ENCODE data around the gene NFU1. TPM values are rescaled to one million over a fixed set of nuclear protein-coding genes. Genes with fewer than 3 reads are reported as not detected.
"Not testable (repeated sequence)": the region's sequence is repeated elsewhere in the genome, so short reads cannot be mapped to it uniquely, and the experiment has no call there.

The NFU1 gene
- total RNA-seq, 4 donors from 2014 or later, result 6.7 to 84.8 (median 45.0) TPM

DNA sequence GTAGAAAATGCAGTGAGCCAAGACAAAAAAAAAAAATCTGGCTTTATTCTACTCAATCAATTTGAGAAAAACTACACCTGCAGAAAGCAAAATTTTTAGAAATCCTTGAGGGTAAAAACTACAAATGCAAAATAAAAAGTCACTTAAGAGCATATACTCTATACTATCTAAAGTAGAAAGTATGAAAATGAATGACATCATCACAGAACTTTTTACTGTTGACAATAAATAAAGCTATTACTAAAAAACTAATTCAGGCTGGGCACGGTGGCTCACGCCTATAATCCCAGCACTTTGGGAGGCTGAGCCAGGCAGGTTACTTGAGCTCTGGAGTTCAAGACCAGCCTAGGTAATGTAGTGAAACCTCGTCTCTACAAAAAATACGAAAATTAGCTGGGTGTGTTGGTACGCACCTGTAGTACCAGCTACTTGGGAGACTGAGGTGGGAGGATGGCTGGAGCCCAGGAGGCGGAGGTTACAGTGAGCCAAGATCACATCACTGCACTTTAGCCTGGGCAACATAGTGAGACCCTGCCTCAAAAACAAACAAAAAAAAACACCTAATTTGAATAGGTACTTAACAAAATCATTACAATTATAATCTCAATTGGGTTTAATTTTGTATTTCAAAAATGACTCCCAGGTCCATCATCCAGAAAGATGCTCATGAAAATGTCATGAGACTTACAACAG lies 7.6 kb downstream of the NFU1 start:
- Histone ChIP-seq H3K9me3 (no peaks in the 10 kb centered on the region), H3K4me3 (no peak overlapping the region), H3K36me3 (peaks cover 0 to 51% (median 17%) of the 10 kb centered on the region in 4 donors), H3K27me3 (no peaks in the 10 kb centered on the region), H3K4me1 (peaks cover 0 to 3% (median 0%) of the 10 kb centered on the region in 4 donors), H3K27ac (no peak overlapping the region)
- in situ Hi-C loops (cut with MboI; ENCODE audit: low pct_ligation_motif_present in 1 of 4, low pct_unique_long_range_greater_than_20kb in 1 of 4, low sequenced_read_pairs in 3 of 4) (no loop called here), intact Hi-C loops (cut with DNase I; ENCODE audit: low total_unique reads) (loop anchor here (10.0 kb wide), 1 partner anchor 215 kb away; the partner anchor contains the start of gene AAK1)
- DNase-seq, result no peak
- TF ChIP-seq POLR2AphosphoS5 (IDR thresholded peaks at IDR 0.05), result no peak
- TF ChIP-seq POLR2A (IDR thresholded peaks at IDR 0.05), result no peak
- no peak for TF ChIP-seq EP300 (IDR thresholded peaks at IDR 0.05; ENCODE audit: low read depth)
- TF ChIP-seq, protein P1, sequence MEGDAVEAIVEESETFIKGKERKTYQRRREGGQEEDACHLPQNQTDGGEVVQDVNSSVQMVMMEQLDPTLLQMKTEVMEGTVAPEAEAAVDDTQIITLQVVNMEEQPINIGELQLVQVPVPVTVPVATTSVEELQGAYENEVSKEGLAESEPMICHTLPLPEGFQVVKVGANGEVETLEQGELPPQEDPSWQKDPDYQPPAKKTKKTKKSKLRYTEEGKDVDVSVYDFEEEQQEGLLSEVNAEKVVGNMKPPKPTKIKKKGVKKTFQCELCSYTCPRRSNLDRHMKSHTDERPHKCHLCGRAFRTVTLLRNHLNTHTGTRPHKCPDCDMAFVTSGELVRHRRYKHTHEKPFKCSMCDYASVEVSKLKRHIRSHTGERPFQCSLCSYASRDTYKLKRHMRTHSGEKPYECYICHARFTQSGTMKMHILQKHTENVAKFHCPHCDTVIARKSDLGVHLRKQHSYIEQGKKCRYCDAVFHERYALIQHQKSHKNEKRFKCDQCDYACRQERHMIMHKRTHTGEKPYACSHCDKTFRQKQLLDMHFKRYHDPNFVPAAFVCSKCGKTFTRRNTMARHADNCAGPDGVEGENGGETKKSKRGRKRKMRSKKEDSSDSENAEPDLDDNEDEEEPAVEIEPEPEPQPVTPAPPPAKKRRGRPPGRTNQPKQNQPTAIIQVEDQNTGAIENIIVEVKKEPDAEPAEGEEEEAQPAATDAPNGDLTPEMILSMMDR (IDR thresholded peaks at IDR 0.05), result no peak
- WGBS, 2 donors (ENCODE audit: low coverage in 1 of 2), result 90 to 92% methylated on average over 2 to 6 of the region's 6 CpGs

DNA sequence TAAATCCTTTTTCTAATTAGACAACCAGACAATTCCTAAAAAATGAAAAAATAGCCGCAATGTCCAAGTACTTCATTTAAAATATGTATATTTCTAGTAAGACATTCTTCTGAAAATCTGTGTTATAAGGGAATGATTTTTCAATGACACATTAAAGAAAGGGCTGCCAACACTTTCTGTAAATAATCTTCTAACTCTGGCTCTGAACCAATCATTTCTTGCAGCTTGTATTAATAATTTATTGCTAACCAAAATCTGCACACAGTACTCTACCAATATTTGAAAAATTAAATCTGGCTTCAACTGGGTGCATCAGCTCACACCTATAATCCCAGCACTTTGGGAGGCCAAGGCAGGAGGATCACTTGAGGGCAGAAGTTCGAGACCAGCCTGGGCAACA lies 8.3 kb downstream of the NFU1 start:
- peaks cover 0 to 51% (median 17%) of the 10 kb centered on the region in 4 donors for H3K36me3 ChIP-seq

DNA sequence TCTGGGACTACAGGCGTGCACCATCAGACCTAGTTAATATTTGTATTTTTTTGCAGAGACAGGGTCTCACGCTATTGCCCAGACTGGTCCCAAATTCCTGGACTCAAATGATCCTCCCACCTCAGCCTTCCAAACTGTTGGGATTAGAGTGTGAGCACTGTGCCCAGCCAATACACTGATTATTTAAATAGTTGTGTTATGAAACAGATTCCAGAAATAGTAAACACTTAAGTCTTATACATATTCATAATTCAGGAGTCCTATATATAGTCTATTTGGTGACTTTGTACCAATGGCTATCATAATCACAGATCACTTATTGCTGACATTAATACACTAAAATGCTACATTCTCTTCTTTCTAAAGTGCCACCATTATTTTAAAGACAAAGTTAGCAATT lies 12.8 kb downstream of the NFU1 start:
- Histone ChIP-seq H3K9me3 (no peaks in the 10 kb centered on the region), H3K36me3 (peaks cover 0 to 40% (median 14%) of the 10 kb centered on the region in 4 donors), H3K4me3 (no peak overlapping the region), H3K27me3 (no peaks in the 10 kb centered on the region), H3K27ac (no peak overlapping the region), H3K4me1 (peaks cover 0 to 9% (median 3%) of the 10 kb centered on the region in 4 donors)
- in situ Hi-C loops (cut with MboI; ENCODE audit: low pct_ligation_motif_present in 1 of 4, low pct_unique_long_range_greater_than_20kb in 1 of 4, low sequenced_read_pairs in 3 of 4), result no loop called here
- TF ChIP-seq, protein P1 (IDR thresholded peaks at IDR 0.05), result no peak
- TF ChIP-seq POLR2A (IDR thresholded peaks at IDR 0.05) (no peak), EP300 (IDR thresholded peaks at IDR 0.05; ENCODE audit: low read depth) (no peak), POLR2AphosphoS5 (IDR thresholded peaks at IDR 0.05) (no peak)
- intact Hi-C loops (cut with DNase I; ENCODE audit: low total_unique reads), result no loop called here
- WGBS, 2 donors (ENCODE audit: low coverage in 1 of 2), result 95 to 100% methylated on average over 2 of the region's 2 CpGs
- no peak for DNase-seq

More for the DNA sequence above, 8.3 kb downstream of the NFU1 start:
- Histone ChIP-seq H3K9me3 (no peaks in the 10 kb centered on the region), H3K4me3 (no peak overlapping the region), H3K4me1 (peaks cover 0 to 3% (median 0%) of the 10 kb centered on the region in 4 donors), H3K27ac (no peak overlapping the region), H3K27me3 (no peaks in the 10 kb centered on the region)
- intact Hi-C loops (cut with DNase I; ENCODE audit: low total_unique reads) (no loop called here), in situ Hi-C loops (cut with MboI; ENCODE audit: low pct_ligation_motif_present in 1 of 4, low pct_unique_long_range_greater_than_20kb in 1 of 4, low sequenced_read_pairs in 3 of 4) (no loop called here)
- TF ChIP-seq POLR2AphosphoS5 (IDR thresholded peaks at IDR 0.05) (no peak), POLR2A (IDR thresholded peaks at IDR 0.05) (no peak), EP300 (IDR thresholded peaks at IDR 0.05; ENCODE audit: low read depth) (no peak)
- TF ChIP-seq, protein P1 (IDR thresholded peaks at IDR 0.05), result no peak
- no peak for DNase-seq
- WGBS, 2 donors (ENCODE audit: low coverage in 1 of 2), result 82 to 100% methylated on average over 2 of the region's 2 CpGs

DNA sequence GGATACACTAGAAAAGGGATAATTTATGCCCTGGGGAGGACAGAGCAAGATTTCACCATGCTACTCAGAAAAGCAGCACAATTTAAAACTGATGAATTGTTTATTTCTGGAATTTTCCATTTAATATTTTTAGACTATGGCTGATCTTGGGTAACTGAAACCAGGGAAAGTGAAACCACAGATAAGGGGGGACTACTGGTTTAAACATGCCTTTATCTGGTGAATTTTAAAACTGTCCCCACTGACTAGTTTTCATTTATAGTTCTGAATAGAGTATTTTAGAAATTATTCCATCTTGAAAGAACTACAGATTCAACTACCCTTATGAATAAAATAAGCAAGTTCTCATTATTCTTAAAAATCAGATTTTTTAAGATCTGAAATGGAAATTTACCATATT lies 15.0 kb downstream of the NFU1 start:
- Histone ChIP-seq H3K4me1 (peaks cover 0 to 16% (median 7%) of the 10 kb centered on the region in 4 donors), H3K9me3 (no peaks in the 10 kb centered on the region), H3K27ac (no peak overlapping the region), H3K36me3 (peaks cover 0 to 38% (median 14%) of the 10 kb centered on the region in 4 donors), H3K4me3 (no peak overlapping the region), H3K27me3 (no peaks in the 10 kb centered on the region)
- no peak for DNase-seq
- no peak for TF ChIP-seq POLR2AphosphoS5 (IDR thresholded peaks at IDR 0.05)
- TF ChIP-seq EP300 (IDR thresholded peaks at IDR 0.05; ENCODE audit: low read depth), result no peak
- TF ChIP-seq, protein P1 (IDR thresholded peaks at IDR 0.05), result no peak
- no peak for TF ChIP-seq POLR2A (IDR thresholded peaks at IDR 0.05)
- in situ Hi-C loops (cut with MboI; ENCODE audit: low pct_ligation_motif_present in 1 of 4, low pct_unique_long_range_greater_than_20kb in 1 of 4, low sequenced_read_pairs in 3 of 4), result no loop called here
- intact Hi-C loops (cut with DNase I; ENCODE audit: low total_unique reads), result no loop called here

DNA sequence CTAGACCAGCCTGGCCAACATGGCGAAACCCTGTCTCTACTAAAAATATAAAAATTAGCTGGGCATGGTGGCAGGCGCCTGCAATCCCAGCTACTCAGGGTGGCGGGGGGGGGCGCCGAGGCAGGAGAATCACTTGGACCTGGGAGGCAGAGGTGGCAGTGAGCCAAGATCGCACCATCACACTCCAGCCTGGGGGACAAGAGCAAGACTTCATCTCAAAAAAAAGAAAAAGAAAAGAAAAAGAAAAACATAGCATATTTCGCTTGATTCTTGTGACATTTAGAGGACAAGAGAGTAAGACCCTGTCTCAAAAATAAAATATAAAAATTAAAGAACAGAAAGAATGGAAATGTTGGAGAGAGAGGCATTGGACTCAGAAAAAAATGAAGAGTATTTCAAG lies 18.1 kb downstream of the NFU1 start:
- peak overlapping the region in 1 of 4 donors; percentile 59 for H3K27ac ChIP-seq
- H3K4me1 ChIP-seq, result peaks cover 0 to 16% (median 7%) of the 10 kb centered on the region in 4 donors
- intact Hi-C loops (cut with DNase I; ENCODE audit: low total_unique reads); H3K27me3 ChIP-seq; in situ Hi-C loops (cut with MboI; ENCODE audit: low pct_ligation_motif_present in 1 of 4, low pct_unique_long_range_greater_than_20kb in 1 of 4, low sequenced_read_pairs in 3 of 4); H3K4me3 ChIP-seq; H3K9me3 ChIP-seq; DNase-seq: not testable (repeated sequence)
- peaks cover 0 to 46% (median 18%) of the 10 kb centered on the region in 4 donors for H3K36me3 ChIP-seq
- WGBS, 2 donors (ENCODE audit: low coverage in 1 of 2), result 83 to 88% methylated on average over 5 to 7 of the region's 7 CpGs
